ENCODE measurements around the gene RSPH10B2. TPM values are rescaled to one million over a fixed set of nuclear protein-coding genes. Genes with fewer than 3 reads are reported as not detected.
"Not testable (repeated sequence)": the region's sequence is repeated elsewhere in the genome, so short reads cannot be mapped to it uniquely, and the experiment has no call there.

Gene RSPH10B2
- polyA plus RNA-seq (0.22 TPM in 1 of 2 replicates, not detected in the other), polyA minus RNA-seq (0.58 and 1.9 TPM in 2 replicates)

- H3K4me2 ChIP-seq (ENCODE audit: low read length); H3K9me3 ChIP-seq (ENCODE audit: low read length); H3K27ac ChIP-seq (ENCODE audit: low read length); H3K4me3 ChIP-seq (ENCODE audit: low read length); H4K20me1 ChIP-seq (ENCODE audit: insufficient read depth); H3F3A ChIP-seq (ENCODE audit: insufficient read depth, low read length, poor library complexity, severe bottlenecking); H3K9ac ChIP-seq (ENCODE audit: low read length); H3K27me3 ChIP-seq (ENCODE audit: insufficient read depth, low read depth, low read length); H3K79me2 ChIP-seq (replicated peaks; ENCODE audit: insufficient read depth, low read length); H3K36me3 ChIP-seq (ENCODE audit: insufficient read depth, low read length); H2AFZ ChIP-seq (ENCODE audit: low read depth, low read length); H3K9me2 ChIP-seq (ENCODE audit: insufficient read depth, low read length): not testable (repeated sequence)
Observed at GRCh38 chr7:6753964-6754363, at the start of gene RSPH10B2. Gene RSPH10B2 (plus strand): TSS chr7:6754103. CDS start chr7:6757678, 3,575 bp downstream.

GRCh38 chr7:6705959-6706665, 47.8 kb upstream of the RSPH10B2 start:
- peak; percentile 22 for TF ChIP-seq TAF1 (IDR thresholded peaks at IDR 0.05; ENCODE audit: low read depth)
- no peak for TF ChIP-seq MXI1 (conservative IDR thresholded peaks at IDR 0.05; ENCODE audit: poor library complexity, severe bottlenecking)
- Histone ChIP-seq H2AFZ (ENCODE audit: low read depth, low read length) (peak overlapping the region; percentile 33), H3K36me3 (ENCODE audit: insufficient read depth, low read length) (peaks cover 11% of the 10 kb centered on the region), H3K27me3 (ENCODE audit: insufficient read depth, low read depth, low read length) (no peaks in the 10 kb centered on the region), H3K9me3 (ENCODE audit: low read length) (no peaks in the 10 kb centered on the region), H3K4me2 (ENCODE audit: low read length) (peak overlapping the region; percentile 96), H3F3A (ENCODE audit: insufficient read depth, low read length, poor library complexity, severe bottlenecking) (peaks cover 4% of the 10 kb centered on the region), H4K20me1 (ENCODE audit: insufficient read depth) (no peaks in the 10 kb centered on the region), H3K27ac (ENCODE audit: low read length) (peak overlapping the region; percentile 79), H3K9ac (ENCODE audit: low read length) (peak overlapping the region; percentile 91), H3K4me3 (ENCODE audit: low read length) (peak overlapping the region; percentile 98), H3K79me2 (replicated peaks; ENCODE audit: insufficient read depth, low read length) (peaks cover 36% of the 10 kb centered on the region), H3K9me2 (ENCODE audit: insufficient read depth, low read length) (no peaks in the 10 kb centered on the region)

- peak within 1 kb of the TSS; percentile 91 for H3K9ac ChIP-seq (ENCODE audit: low read length)
- H3K4me2 ChIP-seq (ENCODE audit: low read length) = peak within 1 kb of the TSS; percentile 96
- TF ChIP-seq TAF1 (IDR thresholded peaks at IDR 0.05; ENCODE audit: low read depth) = peak; percentile 31
- TF ChIP-seq POLR2AphosphoS5 (IDR thresholded peaks at IDR 0.05) = peak; percentile 91
- TF ChIP-seq RAD21 (conservative IDR thresholded peaks at IDR 0.05) = no peak
- TF ChIP-seq REST (IDR thresholded peaks at IDR 0.05; ENCODE audit: borderline replicate concordance) = peak; percentile 48
- peak; percentile 22 for TF ChIP-seq SMC3 (conservative IDR thresholded peaks at IDR 0.05; ENCODE audit: poor library complexity)
- TF ChIP-seq MXI1 (conservative IDR thresholded peaks at IDR 0.05; ENCODE audit: poor library complexity, severe bottlenecking) = peak; percentile 73
- TF ChIP-seq EZH2 (IDR thresholded peaks at IDR 0.05; ENCODE audit: borderline replicate concordance, insufficient read depth, low read length, poor library complexity, severe bottlenecking) = no peak
- TF ChIP-seq EP300 (conservative IDR thresholded peaks at IDR 0.05; ENCODE audit: poor library complexity, severe bottlenecking) = no peak
- no peak for TF ChIP-seq CTCF (IDR thresholded peaks at IDR 0.05; ENCODE audit: poor library complexity, severe bottlenecking)
- peak within 1 kb of the TSS; percentile 98 for H3K4me3 ChIP-seq (ENCODE audit: low read length)
- peaks cover 4% of the 10 kb centered on the region for H3F3A ChIP-seq (ENCODE audit: insufficient read depth, low read length, poor library complexity, severe bottlenecking)
- H3K27ac ChIP-seq (ENCODE audit: low read length) = peak within 1 kb of the TSS; percentile 79
- peak within 1 kb of the TSS; percentile 94 for H2AFZ ChIP-seq (ENCODE audit: low read depth, low read length)
- peaks cover 11% of the 10 kb centered on the region for H3K36me3 ChIP-seq (ENCODE audit: insufficient read depth, low read length)
- no peaks in the 10 kb centered on the region for H3K9me2 ChIP-seq (ENCODE audit: insufficient read depth, low read length)
- peaks cover 36% of the 10 kb centered on the region for H3K79me2 ChIP-seq (replicated peaks; ENCODE audit: insufficient read depth, low read length)
- no peaks in the 10 kb centered on the region for H3K27me3 ChIP-seq (ENCODE audit: insufficient read depth, low read depth, low read length)
- no peaks in the 10 kb centered on the region for H3K9me3 ChIP-seq (ENCODE audit: low read length)
- H4K20me1 ChIP-seq (ENCODE audit: insufficient read depth) = no peaks in the 10 kb centered on the region
Observed at GRCh38 chr7:6706666-6707407, 47.1 kb upstream of the RSPH10B2 start, which contains the start of gene ZNF12. Gene ZNF12 (minus strand): TSS chr7:6706947. CDS start chr7:6705173, 1,774 bp downstream.

All from neural cell (in vitro differentiated cells).